Gastroesophageal sphincter (tissue), 3 donors: Measurements from ENCODE around the gene EMILIN3.

Experiments
- POLR2A ChIP-seq, 2 donors: fragments of 450-650 bp; IDR thresholded peaks; one replicate each; pipeline ENCODE4 v1.6.1; 2017; ENCODE audit warnings: antibody characterized with exemption in 2 of 2, mild to moderate bottlenecking in 2 of 2, moderate library complexity in 1 of 2
- TF ChIP-seq, protein P1 (sequence below), 4 experiments: fragments of 200-600 bp in 2 of 4; fragments of 450-650 bp in 2 of 4; sonication (generic) in 1 of 4; IDR thresholded peaks; one replicate each; pipeline ENCODE4 v1.5.1; 2017 to 2019; ENCODE audit warnings: antibody characterized with exemption in 4 of 4, mild to moderate bottlenecking in 2 of 4, moderate library complexity in 2 of 4

GRCh38 chr20:41398408-41398807 is 31.8 kb upstream of the EMILIN3 start:
- TF ChIP-seq, protein P1, sequence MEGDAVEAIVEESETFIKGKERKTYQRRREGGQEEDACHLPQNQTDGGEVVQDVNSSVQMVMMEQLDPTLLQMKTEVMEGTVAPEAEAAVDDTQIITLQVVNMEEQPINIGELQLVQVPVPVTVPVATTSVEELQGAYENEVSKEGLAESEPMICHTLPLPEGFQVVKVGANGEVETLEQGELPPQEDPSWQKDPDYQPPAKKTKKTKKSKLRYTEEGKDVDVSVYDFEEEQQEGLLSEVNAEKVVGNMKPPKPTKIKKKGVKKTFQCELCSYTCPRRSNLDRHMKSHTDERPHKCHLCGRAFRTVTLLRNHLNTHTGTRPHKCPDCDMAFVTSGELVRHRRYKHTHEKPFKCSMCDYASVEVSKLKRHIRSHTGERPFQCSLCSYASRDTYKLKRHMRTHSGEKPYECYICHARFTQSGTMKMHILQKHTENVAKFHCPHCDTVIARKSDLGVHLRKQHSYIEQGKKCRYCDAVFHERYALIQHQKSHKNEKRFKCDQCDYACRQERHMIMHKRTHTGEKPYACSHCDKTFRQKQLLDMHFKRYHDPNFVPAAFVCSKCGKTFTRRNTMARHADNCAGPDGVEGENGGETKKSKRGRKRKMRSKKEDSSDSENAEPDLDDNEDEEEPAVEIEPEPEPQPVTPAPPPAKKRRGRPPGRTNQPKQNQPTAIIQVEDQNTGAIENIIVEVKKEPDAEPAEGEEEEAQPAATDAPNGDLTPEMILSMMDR (IDR thresholded peaks at IDR 0.05): no peak
- TF ChIP-seq POLR2A (IDR thresholded peaks at IDR 0.05): no peak
